Measurements from ENCODE around the gene LAMP2.
"Not testable (repeated sequence)": the region's sequence is repeated elsewhere in the genome, so short reads cannot be mapped to it uniquely, and the experiment has no call there.

Gene LAMP2

DNA sequence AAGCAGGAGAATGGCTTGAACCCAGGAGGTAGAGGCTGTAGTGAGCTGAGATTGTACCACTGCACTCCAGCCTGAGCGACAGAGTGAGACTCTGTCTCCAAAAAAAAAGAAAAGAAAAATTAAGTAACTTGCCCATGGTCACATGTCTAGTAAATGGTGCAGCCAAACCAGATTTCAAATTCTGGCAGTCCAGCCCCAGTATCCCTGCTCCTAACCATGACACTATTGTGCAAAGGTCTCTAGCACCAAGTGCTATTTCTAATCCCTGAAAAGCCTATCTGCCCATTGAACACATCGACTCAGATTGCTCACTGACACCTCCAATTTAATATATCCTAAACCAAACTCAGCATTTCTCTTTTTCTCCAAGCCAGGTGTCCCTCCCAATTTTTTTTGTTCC is 7.6 kb upstream of the LAMP2 start:
- H3K27ac ChIP-seq (ENCODE audit: low read depth, low read length) = no peak overlapping the region
- H3K4me1 ChIP-seq (ENCODE audit: control insufficient read depth, insufficient read depth, low read length) = no peaks in the 10 kb centered on the region
- H3K27me3 ChIP-seq (ENCODE audit: control insufficient read depth, insufficient read depth, low read length) = no peaks in the 10 kb centered on the region
- no peak overlapping the region for H3K4me3 ChIP-seq (ENCODE audit: low read length)
- H3K9ac ChIP-seq (ENCODE audit: low read length) = no peak overlapping the region
- no peaks in the 10 kb centered on the region for H3K36me3 ChIP-seq (ENCODE audit: control insufficient read depth, insufficient read depth, low read length)

DNA sequence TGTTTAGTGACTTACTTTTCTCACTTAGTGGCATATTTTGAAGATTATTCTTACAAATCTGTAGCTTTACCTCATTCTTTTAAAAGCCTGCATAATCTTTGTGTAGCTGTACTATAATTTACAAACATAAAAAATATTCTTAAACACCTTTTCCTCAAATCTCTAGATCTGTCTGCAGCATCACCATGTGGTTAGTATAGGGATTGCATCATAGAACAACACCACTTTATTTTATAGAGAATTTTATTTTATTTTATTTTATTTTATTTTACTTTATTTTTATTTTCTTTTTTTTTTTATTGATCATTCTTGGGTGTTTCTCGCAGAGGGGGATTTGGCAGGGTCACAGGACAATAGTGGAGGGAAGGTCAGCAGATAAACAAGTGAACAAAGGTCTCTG is 6.4 kb upstream of the LAMP2 start:
- H3K4me3 ChIP-seq (ENCODE audit: low read length); H3K27me3 ChIP-seq (ENCODE audit: control insufficient read depth, insufficient read depth, low read length); H3K4me1 ChIP-seq (ENCODE audit: control insufficient read depth, insufficient read depth, low read length); H3K27ac ChIP-seq (ENCODE audit: low read depth, low read length); H3K36me3 ChIP-seq (ENCODE audit: control insufficient read depth, insufficient read depth, low read length); H3K9ac ChIP-seq (ENCODE audit: low read length): not testable (repeated sequence)

DNA sequence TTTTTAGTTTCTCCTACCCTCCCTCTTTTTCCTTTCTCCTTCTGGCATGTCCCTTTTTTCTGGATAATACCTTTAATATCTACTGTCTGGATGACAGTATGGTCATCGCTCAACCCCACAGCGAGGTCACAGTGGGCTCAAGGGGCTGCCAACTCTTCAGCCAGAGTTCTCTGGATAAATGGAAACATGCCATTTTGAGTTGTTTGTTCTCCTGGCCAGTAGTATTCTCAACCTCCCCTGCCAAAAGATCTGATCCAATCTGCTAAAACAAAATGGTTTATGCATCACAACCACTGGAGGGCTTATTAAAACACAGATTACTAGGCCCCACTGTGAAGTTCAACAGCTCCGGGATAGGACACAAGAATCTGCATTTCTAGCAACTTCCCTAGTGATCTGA is 5.0 kb upstream of the LAMP2 start:
- Histone ChIP-seq H3K27ac (ENCODE audit: low read depth, low read length) (no peak overlapping the region), H3K9ac (ENCODE audit: low read length) (no peak overlapping the region), H3K36me3 (ENCODE audit: control insufficient read depth, insufficient read depth, low read length) (no peaks in the 10 kb centered on the region), H3K4me1 (ENCODE audit: control insufficient read depth, insufficient read depth, low read length) (no peaks in the 10 kb centered on the region), H3K27me3 (ENCODE audit: control insufficient read depth, insufficient read depth, low read length) (no peaks in the 10 kb centered on the region), H3K4me3 (ENCODE audit: low read length) (no peak overlapping the region)

DNA sequence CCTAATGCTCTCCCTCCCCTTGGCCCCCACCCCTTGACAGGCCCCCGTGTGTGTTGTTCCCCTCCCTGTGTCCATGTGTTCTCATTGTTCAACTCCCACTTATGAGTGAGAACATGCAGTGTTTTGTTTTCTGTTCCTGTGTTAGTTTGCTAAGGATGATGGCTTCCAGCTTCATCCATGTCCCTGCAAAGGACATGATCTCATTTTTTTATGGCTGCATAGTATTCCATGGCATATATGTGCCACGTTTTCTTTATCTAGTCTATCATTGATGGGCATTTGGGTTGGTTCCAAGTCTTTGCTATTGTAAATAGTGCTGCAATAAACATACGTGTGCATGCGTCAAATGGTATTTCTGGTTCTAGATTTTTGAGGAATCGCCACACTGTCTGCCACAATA is 561 bp upstream of the LAMP2 start:
- not testable (repeated sequence) for H3K36me3 ChIP-seq (ENCODE audit: control insufficient read depth, insufficient read depth, low read length); H3K4me3 ChIP-seq (ENCODE audit: low read length); H3K27me3 ChIP-seq (ENCODE audit: control insufficient read depth, insufficient read depth, low read length); H3K4me1 ChIP-seq (ENCODE audit: control insufficient read depth, insufficient read depth, low read length); H3K27ac ChIP-seq (ENCODE audit: low read depth, low read length); H3K9ac ChIP-seq (ENCODE audit: low read length)

DNA sequence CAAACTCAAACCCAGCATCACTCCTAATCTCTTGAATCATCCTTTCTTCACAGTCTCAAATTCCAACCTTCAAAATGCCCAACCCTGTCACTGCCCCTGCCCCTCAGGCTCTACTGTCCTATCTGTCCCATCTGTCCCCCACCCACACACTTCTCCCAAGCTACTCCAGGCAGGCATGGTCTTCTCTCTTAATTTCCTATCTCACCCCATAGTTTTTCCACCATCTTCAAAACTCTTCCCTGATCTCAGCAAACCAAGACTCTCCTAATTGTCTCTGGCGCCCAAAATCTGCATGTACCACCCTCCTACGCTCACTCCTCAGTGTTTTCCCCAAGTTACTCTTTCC is 644 bp downstream of the LAMP2 start:
- Histone ChIP-seq H3K36me3 (ENCODE audit: control insufficient read depth, insufficient read depth, low read length) (no peaks in the 10 kb centered on the region), H3K27ac (ENCODE audit: low read depth, low read length) (peak overlapping the region; percentile 90), H3K4me1 (ENCODE audit: control insufficient read depth, insufficient read depth, low read length) (no peaks in the 10 kb centered on the region), H3K4me3 (ENCODE audit: low read length) (peak overlapping the region; percentile 54), H3K9ac (ENCODE audit: low read length) (peak overlapping the region; percentile 10), H3K27me3 (ENCODE audit: control insufficient read depth, insufficient read depth, low read length) (no peaks in the 10 kb centered on the region)

DNA sequence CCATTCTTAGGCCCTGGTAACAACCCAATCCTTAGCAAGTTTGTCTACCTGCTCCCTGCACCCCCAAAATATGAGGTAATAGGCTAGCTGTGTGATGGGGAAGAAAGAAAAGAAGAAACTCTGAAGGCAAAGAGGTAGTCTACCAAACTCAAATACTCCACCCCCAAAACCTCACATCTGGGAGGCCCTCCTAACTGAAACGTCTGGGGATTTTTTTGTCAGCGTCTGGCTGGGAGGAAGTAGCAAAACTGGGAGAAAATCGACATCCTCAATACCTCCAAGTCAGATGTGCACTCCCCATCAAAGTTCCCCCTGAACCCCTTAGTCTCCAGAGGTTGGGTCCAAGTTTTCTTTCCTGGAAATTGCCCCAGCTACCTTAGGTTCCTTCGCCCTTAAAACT is 1.0 kb downstream of the LAMP2 start:
- H3K36me3 ChIP-seq (ENCODE audit: control insufficient read depth, insufficient read depth, low read length) = no peaks in the 10 kb centered on the region
- no peak overlapping the region for H3K9ac ChIP-seq (ENCODE audit: low read length)
- peak overlapping the region; percentile 54 for H3K4me3 ChIP-seq (ENCODE audit: low read length)
- no peaks in the 10 kb centered on the region for H3K27me3 ChIP-seq (ENCODE audit: control insufficient read depth, insufficient read depth, low read length)
- no peaks in the 10 kb centered on the region for H3K4me1 ChIP-seq (ENCODE audit: control insufficient read depth, insufficient read depth, low read length)
- H3K27ac ChIP-seq (ENCODE audit: low read depth, low read length) = no peak overlapping the region

DNA sequence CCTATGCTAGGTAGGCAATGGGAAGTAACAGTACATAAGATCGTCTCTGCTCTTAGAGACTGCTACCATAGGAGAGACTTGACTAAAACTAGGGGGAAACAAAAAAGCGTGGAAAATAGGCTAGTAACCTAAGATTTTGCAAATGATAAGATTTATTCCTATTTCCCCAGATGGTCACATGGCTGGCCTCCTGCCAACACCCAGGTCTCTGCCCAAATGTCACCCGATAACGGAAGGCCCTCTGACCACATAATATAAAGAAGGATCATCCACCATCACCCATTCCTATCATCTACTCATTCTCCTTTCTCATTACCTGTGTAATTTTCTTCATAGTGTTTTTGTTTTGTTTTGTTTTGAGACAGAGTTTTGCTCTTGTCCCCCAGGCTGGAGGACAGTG is 4.7 kb downstream of the LAMP2 start:
- Histone ChIP-seq H3K4me3 (ENCODE audit: low read length) (no peak overlapping the region), H3K4me1 (ENCODE audit: control insufficient read depth, insufficient read depth, low read length) (no peaks in the 10 kb centered on the region), H3K36me3 (ENCODE audit: control insufficient read depth, insufficient read depth, low read length) (no peaks in the 10 kb centered on the region), H3K27ac (ENCODE audit: low read depth, low read length) (no peak overlapping the region), H3K9ac (ENCODE audit: low read length) (no peak overlapping the region), H3K27me3 (ENCODE audit: control insufficient read depth, insufficient read depth, low read length) (no peaks in the 10 kb centered on the region)

DNA sequence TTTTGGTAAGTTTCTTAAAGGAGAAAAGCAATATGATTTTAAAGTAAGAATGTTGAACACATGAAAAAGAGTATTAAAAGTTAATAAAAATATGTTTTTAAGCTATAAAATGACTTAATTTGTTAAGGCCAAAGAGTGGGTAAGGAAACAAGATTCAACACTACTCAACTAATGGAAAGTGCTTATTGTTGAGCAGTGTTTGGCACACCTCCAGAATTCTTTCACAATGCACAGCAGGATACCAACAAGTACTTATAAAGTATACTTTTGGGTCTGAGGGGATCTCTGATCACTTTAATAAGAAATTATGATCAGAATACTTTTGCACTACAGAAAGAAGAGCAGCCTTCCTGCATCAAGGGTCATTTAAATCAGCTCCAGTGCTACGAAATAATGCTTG is 5.9 kb downstream of the LAMP2 start:
- H3K36me3 ChIP-seq (ENCODE audit: control insufficient read depth, insufficient read depth, low read length) = no peaks in the 10 kb centered on the region
- no peaks in the 10 kb centered on the region for H3K4me1 ChIP-seq (ENCODE audit: control insufficient read depth, insufficient read depth, low read length)
- no peak overlapping the region for H3K9ac ChIP-seq (ENCODE audit: low read length)
- no peaks in the 10 kb centered on the region for H3K27me3 ChIP-seq (ENCODE audit: control insufficient read depth, insufficient read depth, low read length)
- no peak overlapping the region for H3K27ac ChIP-seq (ENCODE audit: low read depth, low read length)
- no peak overlapping the region for H3K4me3 ChIP-seq (ENCODE audit: low read length)

DNA sequence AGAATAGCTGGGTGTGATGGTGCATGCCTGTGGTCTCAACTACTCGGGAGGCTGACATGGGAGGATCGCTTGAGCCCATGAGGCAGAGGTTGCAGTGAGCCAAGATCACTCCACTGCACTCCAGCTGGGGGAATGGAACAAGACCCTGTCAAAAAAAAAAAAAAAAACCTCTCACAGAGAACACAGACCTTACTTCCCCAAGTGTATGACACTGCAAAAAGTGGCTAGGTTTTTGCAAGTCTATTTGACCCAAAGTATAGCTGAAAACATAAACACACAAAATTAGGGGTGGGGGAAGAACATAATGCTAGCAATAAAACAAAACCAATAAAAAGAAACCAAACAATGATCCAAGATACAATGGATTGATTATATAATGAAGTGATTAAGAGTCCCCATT is 6.7 kb downstream of the LAMP2 start:
- H3K4me3 ChIP-seq (ENCODE audit: low read length) = no peak overlapping the region
- H3K36me3 ChIP-seq (ENCODE audit: control insufficient read depth, insufficient read depth, low read length) = no peaks in the 10 kb centered on the region
- H3K4me1 ChIP-seq (ENCODE audit: control insufficient read depth, insufficient read depth, low read length) = peaks cover 4% of the 10 kb centered on the region
- no peak overlapping the region for H3K27ac ChIP-seq (ENCODE audit: low read depth, low read length)
- no peaks in the 10 kb centered on the region for H3K27me3 ChIP-seq (ENCODE audit: control insufficient read depth, insufficient read depth, low read length)
- H3K9ac ChIP-seq (ENCODE audit: low read length) = no peak overlapping the region

DNA sequence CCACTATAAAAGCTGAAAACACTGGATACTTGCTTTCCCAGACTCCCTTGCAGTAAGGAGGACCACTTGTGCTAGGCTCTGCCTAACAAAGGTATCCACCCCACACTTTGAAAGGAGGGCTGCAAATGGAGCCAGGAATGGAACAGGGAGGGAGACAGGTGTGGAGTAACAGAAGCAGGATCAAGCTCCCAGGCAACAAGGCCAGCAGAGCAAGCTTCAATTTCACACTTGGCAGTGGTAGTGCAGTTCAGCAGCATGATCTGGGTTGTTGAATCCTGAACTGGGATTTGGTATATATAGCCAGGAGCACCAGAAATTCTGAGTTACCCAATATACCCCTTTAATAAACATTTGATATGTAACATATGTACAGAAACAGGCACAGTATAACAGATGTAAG is 9.8 kb downstream of the LAMP2 start:
- peaks cover 5% of the 10 kb centered on the region for H3K4me1 ChIP-seq (ENCODE audit: control insufficient read depth, insufficient read depth, low read length)
- H3K27ac ChIP-seq (ENCODE audit: low read depth, low read length) = no peak overlapping the region

DNA sequence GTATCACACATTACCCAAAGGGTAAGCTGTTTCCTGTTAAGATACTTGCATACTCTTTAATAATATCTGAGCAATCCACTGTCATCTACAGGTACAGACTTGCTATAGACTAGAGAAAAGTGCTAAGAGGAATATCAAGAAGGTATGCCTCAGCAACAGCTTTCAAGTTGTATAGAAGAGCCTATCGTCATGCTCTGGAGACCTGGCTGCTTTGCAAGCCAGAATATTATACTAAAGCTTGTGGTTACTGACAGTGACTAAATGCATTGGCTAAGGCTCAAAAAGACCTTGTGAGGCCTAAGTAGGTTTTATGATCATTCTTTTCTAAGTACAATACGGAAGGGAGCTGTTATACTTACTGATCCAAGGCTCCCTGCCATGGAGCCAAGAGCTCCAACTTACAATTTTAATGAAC is 11.3 kb downstream of the LAMP2 start:
- H3K9ac ChIP-seq (ENCODE audit: low read length) = no peak overlapping the region
- H3K36me3 ChIP-seq (ENCODE audit: control insufficient read depth, insufficient read depth, low read length) = no peaks in the 10 kb centered on the region
- no peaks in the 10 kb centered on the region for H3K27me3 ChIP-seq (ENCODE audit: control insufficient read depth, insufficient read depth, low read length)
- peaks cover 5% of the 10 kb centered on the region for H3K4me1 ChIP-seq (ENCODE audit: control insufficient read depth, insufficient read depth, low read length)
- peak overlapping the region; percentile 32 for H3K27ac ChIP-seq (ENCODE audit: low read depth, low read length)
- no peak overlapping the region for H3K4me3 ChIP-seq (ENCODE audit: low read length)

More for the DNA sequence above, 9.8 kb downstream of the LAMP2 start:
- no peaks in the 10 kb centered on the region for H3K36me3 ChIP-seq (ENCODE audit: control insufficient read depth, insufficient read depth, low read length)
- no peak overlapping the region for H3K4me3 ChIP-seq (ENCODE audit: low read length)
- H3K27me3 ChIP-seq (ENCODE audit: control insufficient read depth, insufficient read depth, low read length) = no peaks in the 10 kb centered on the region
- H3K9ac ChIP-seq (ENCODE audit: low read length) = no peak overlapping the region

DNA sequence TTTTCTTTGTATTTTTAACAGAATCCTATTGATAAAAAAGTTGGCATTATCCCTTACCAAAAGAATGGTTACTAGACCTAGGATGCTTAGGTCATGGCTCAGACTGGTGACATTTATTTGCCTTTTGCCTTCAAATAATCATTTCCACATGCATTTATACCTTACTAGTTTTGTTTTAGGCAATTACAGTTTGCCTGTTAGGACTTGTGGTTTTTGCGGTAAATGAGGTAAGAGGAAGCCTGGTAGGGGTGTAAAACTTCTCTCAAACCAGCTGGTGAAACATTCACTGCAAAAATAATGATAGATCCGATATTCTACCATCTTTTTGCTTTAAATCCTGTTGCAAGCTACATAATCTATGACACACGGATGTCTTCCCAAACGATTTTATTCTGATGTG is 12.1 kb downstream of the LAMP2 start:
- peaks cover 5% of the 10 kb centered on the region for H3K4me1 ChIP-seq (ENCODE audit: control insufficient read depth, insufficient read depth, low read length)
- no peaks in the 10 kb centered on the region for H3K36me3 ChIP-seq (ENCODE audit: control insufficient read depth, insufficient read depth, low read length)
- H3K9ac ChIP-seq (ENCODE audit: low read length) = no peak overlapping the region
- H3K27me3 ChIP-seq (ENCODE audit: control insufficient read depth, insufficient read depth, low read length) = no peaks in the 10 kb centered on the region
- H3K27ac ChIP-seq (ENCODE audit: low read depth, low read length) = no peak overlapping the region
- no peak overlapping the region for H3K4me3 ChIP-seq (ENCODE audit: low read length)

DNA sequence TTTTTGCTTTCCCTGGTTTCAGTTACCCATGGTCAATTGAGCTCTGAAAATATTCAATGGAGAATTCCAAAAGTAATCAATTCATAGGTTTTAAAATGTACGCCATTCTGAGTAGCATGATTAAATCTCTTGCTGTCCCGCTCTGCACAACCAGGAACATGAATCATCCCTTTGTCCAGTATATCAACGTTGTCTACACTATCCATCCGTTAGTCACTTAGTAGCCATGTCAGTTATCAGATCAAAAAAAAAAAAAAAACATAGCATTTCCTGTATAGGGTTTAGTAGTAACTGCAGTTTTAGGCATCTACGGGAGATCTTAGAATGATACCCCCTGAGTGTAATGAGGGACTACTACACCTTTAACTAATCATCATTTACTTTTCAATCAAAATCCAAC is 15.1 kb downstream of the LAMP2 start:
- peaks cover 5% of the 10 kb centered on the region for H3K4me1 ChIP-seq (ENCODE audit: control insufficient read depth, insufficient read depth, low read length)
- no peaks in the 10 kb centered on the region for H3K36me3 ChIP-seq (ENCODE audit: control insufficient read depth, insufficient read depth, low read length)
- H3K27ac ChIP-seq (ENCODE audit: low read depth, low read length) = no peak overlapping the region
- no peak overlapping the region for H3K4me3 ChIP-seq (ENCODE audit: low read length)
- no peaks in the 10 kb centered on the region for H3K27me3 ChIP-seq (ENCODE audit: control insufficient read depth, insufficient read depth, low read length)
- H3K9ac ChIP-seq (ENCODE audit: low read length) = no peak overlapping the region

DNA sequence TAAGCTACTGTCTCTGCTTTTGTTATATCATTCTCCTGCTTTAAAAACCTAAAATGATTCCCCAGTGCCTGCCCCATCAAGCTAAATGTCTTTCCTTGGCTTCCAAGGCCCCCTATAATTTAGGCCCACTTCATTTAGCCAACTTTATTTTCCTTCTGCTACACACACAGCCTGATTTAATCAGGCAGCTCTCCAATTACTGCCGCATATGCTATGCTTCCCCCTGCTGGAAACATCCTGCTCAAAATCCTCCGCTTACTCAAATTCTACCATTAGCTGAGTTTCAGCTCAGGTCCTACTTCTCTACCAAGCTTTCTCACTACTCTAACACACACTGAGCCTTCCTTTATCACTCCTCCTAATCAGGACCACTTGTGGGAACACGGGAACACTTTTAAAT is 17.0 kb downstream of the LAMP2 start:
- Histone ChIP-seq H3K4me1 (ENCODE audit: control insufficient read depth, insufficient read depth, low read length) (no peaks in the 10 kb centered on the region), H3K4me3 (ENCODE audit: low read length) (no peak overlapping the region), H3K27me3 (ENCODE audit: control insufficient read depth, insufficient read depth, low read length) (no peaks in the 10 kb centered on the region), H3K9ac (ENCODE audit: low read length) (no peak overlapping the region), H3K36me3 (ENCODE audit: control insufficient read depth, insufficient read depth, low read length) (no peaks in the 10 kb centered on the region), H3K27ac (ENCODE audit: low read depth, low read length) (no peak overlapping the region)

All from rectal smooth muscle tissue (tissue), 1 donor.